Pancreas (tissue), 10 donors: ENCODE measurements around the gene KSR1. TPM values are rescaled to one million over a fixed set of nuclear protein-coding genes. Genes with fewer than 3 reads are reported as not detected.

Experiments used
- ATAC-seq, 4 donors: fragments of 200-7000 bp; cut with Tn5 transposase; one replicate each; pipeline versions ENCODE4 v1.8.0 to v1.9.1; 2020; ENCODE audit warnings: mild to moderate bottlenecking in 4 of 4, moderate library complexity in 4 of 4
- DNase-seq, 6 donors: peaks; one replicate each; pipeline ENCODE4 v3.0.0-alpha.2; 2020
- FAIRE-seq: peaks from 2 replicates; lab custom pipeline; 2012; peaks lifted over from hg19 to GRCh38; lab: Jason Lieb, UNC
- H3K27ac ChIP-seq, 4 donors: fragments of 200-600 bp; sonication (generic); 1 replicate in 3 of 4; 2 replicates in 1 of 4; pipeline versions ENCODE4 v1.5.0 to v1.8.0; 2020
- H3K27me3 ChIP-seq, 4 donors: fragments of 200-600 bp; one replicate each; pipeline ENCODE4 v1.8.0; 2021
- H3K36me3 ChIP-seq, 3 donors: fragments of 200-600 bp; sonication (generic) in 1 of 3; one replicate each; pipeline versions ENCODE4 v1.5.0 to v1.8.0; 2020 to 2021
- H3K4me1 ChIP-seq, 3 donors: fragments of 200-600 bp; one replicate each; pipeline ENCODE4 v1.8.0; 2021
- H3K4me3 ChIP-seq, 4 donors: fragments of 200-600 bp; sonication (generic) in 2 of 4; one replicate each; pipeline versions ENCODE4 v1.5.0 to v1.8.0; 2020 to 2021
- H3K9me3 ChIP-seq, 4 donors: fragments of 200-600 bp; one replicate each; pipeline ENCODE4 v1.8.0; 2021
- WGBS, 2 donors: extraction: QIAGEN DNeasy Blood & Tissue Kit; methylation state at CpG; one replicate each; pipeline ENCODE4 v1.1.7; 2013; 5-methylcytosine and 5-hydroxymethylcytosine counted together
- intact Hi-C, 3 donors: fragments of 100-400 bp; cut with DNase I; formaldehyde crosslinking; loops; one replicate each; pipeline versions ENCODE4 v1.11.1 to v1.14.2; 2022
- polyA plus RNA-seq, 2 donors: library from polyadenylated mRNA; stranded (reverse); fragments of 200-250 nt; gene quantifications; one replicate each; pipeline ENCODE4 v1.2.3, GENCODE V29; 2013
- total RNA-seq, 6 donors: library from RNA; stranded (reverse); fragmentation: NEBNext Ultra II Directional in 4 of 6; extraction: Animal tissue kit (Norgen Biotek cat#: 25700) in 4 of 6; gene quantifications; one replicate each; pipeline versions ENCODE4 v1.2.1 to v1.2.4, GENCODE V29; 2021 to 2023
- TF ChIP-seq, protein P1 (sequence below), 4 donors: fragments of 200-600 bp; sonication (generic) in 3 of 4; IDR thresholded peaks; one replicate each; pipeline versions ENCODE4 v1.5.0 to v1.8.0; 2021; ENCODE audit warnings: antibody characterized with exemption in 4 of 4
- donor health status: healthy with polysubstance abuse.
- donor health status: DM: no; HTN: no; CAD: no; lungs with moderate emphysema.
- donor health status: DM: no; HTN: no; CAD: no.
- donor health status: control.
- donor health status: control.
- donor health status: Bipolar disorder and iron deficiency.
- donor health status: DM: yes; HTN: yes; CAD: no.
- donor health status: DM: no; HTN: no; CAD: no.
- donor health status: DM: no; HTN: no; CAD: no.
- donor health status: DM: yes; HTN: yes; CAD: no.

KSR1 gene
- total and polyA plus RNA-seq, 8 donors: 68.2 to 139 (median 103) TPM

DNA sequence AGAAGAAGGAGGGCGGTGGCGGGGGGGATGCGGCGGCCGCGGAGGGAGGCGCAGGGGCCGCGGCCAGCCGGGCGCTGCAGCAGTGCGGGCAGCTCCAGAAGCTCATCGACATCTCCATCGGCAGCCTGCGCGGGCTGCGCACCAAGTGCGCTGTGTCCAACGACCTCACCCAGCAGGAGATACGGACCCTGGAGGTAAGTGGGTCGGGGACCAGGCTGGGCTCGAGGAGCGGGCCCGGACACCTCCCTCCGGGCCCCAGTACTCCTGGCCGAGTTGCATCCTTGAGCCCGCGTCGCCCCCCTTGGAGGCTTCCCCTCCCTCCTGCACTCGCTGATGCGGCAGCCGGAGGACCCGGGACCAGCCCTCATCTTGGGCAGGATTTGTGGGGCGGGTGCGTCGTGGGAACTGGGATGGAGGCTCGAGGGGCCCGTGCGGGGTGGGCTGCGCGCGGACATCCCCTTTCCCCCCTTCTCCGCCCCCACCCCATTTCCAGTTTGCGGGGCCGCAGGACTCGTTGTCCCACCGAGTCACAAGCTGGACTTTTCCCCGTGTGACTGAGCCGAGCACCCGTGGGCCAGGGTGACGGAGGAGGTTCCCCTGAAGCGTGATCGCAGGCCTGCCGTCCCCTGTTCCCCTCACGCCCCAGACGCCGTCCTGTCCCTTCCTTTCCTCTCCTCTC lies 572 bp downstream of the KSR1 start:
- TF ChIP-seq, protein P1, sequence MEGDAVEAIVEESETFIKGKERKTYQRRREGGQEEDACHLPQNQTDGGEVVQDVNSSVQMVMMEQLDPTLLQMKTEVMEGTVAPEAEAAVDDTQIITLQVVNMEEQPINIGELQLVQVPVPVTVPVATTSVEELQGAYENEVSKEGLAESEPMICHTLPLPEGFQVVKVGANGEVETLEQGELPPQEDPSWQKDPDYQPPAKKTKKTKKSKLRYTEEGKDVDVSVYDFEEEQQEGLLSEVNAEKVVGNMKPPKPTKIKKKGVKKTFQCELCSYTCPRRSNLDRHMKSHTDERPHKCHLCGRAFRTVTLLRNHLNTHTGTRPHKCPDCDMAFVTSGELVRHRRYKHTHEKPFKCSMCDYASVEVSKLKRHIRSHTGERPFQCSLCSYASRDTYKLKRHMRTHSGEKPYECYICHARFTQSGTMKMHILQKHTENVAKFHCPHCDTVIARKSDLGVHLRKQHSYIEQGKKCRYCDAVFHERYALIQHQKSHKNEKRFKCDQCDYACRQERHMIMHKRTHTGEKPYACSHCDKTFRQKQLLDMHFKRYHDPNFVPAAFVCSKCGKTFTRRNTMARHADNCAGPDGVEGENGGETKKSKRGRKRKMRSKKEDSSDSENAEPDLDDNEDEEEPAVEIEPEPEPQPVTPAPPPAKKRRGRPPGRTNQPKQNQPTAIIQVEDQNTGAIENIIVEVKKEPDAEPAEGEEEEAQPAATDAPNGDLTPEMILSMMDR (IDR thresholded peaks at IDR 0.05): no peak
- FAIRE-seq (no peak), ATAC-seq (peak in 3 of 4 donors; percentile 2 to 14 (median 5)), DNase-seq (peak in 4 of 6 donors; percentile 18 to 83 (median 62))
- Histone ChIP-seq H3K4me1 (peaks cover 0 to 28% (median 11%) of the 10 kb centered on the region in 3 donors), H3K9me3 (no peaks in the 10 kb centered on the region), H3K4me3 (peak overlapping the region; percentile 72 to 86 (median 80)), H3K36me3 (no peaks in the 10 kb centered on the region), H3K27me3 (no peaks in the 10 kb centered on the region), H3K27ac (peak overlapping the region; percentile 25 to 69 (median 52))
- WGBS, 2 donors: 1% methylated on average over 38 to 57 of the region's 57 CpGs
- intact Hi-C loops: loop anchor here in 1 of 3 donors (10.0 kb wide), 1 partner anchor 128 kb away; no protein-coding TSS in a partner anchor

DNA sequence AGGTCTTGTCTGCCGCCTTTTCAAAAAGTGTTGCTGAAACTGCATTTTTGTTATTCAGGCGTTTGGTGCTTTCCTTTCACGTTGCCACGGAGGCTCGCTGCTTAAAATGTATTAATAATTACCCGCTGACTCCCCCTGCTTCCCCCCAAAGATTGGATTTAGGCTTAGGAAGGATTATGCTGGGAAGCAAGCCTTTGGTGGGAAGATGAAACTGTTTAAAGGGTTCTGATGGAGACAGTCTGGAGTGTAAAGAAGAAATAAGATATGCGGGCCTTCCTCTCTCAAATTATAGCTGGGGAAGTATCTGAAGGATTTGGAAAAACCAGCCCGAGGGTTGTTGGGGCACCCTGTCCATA lies 1.1 kb downstream of the KSR1 start:
- WGBS, 2 donors: 3 to 4% methylated on average over 8 of the region's 8 CpGs
- Histone ChIP-seq H3K36me3 (no peaks in the 10 kb centered on the region), H3K4me1 (peaks cover 0 to 30% (median 11%) of the 10 kb centered on the region in 3 donors), H3K4me3 (peak overlapping the region; percentile 72 to 86 (median 80)), H3K27me3 (no peaks in the 10 kb centered on the region), H3K27ac (peak overlapping the region in 3 of 4 donors; percentile 47 to 69 (median 57)), H3K9me3 (no peaks in the 10 kb centered on the region)
- TF ChIP-seq, protein P1 (IDR thresholded peaks at IDR 0.05): no peak
- DNase-seq (no peak), FAIRE-seq (no peak), ATAC-seq (no peak)
- intact Hi-C loops: loop anchor here in 1 of 3 donors (10.0 kb wide), 1 partner anchor 127 kb away; no protein-coding TSS in a partner anchor

DNA sequence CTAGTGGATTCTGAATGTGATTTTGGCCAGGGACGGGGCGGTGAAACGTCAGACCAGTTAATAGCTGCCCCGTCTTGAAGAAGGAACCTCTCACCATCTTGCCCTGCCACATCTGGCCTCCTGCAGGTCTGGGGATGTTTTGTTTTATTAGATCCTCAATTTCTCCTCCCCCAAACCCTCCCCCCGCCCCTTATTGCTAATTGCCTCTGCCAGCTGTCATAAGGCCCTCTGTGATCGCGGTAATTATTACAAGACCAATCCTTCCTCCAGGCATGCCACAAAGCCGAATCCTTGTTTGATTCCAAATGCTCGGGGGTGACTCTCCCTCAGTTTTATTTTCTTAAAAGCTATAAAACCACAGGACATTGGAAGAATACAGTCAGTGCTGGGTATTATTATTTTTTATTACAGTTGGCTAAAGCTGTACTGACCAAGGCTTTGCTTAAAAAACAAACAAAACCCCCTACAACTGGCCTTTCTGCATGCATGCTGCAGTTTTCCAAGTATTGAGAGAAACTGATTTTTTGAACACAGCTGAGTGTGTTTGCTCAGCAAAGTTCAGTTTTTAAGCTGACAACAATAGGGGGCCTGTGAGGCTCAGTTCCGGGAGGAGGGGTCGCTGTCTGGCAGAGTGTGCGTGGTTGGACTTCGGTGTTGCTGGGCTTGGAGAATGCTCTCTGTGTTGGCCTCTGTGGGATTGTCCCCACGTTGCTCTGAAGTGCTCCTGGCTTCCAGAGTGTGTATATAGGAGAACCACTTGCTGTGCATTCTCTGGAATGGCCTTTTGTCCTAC lies 1.7 kb downstream of the KSR1 start:
- ATAC-seq (no peak), DNase-seq (no peak), FAIRE-seq (no peak)
- H3K27me3 ChIP-seq: no peaks in the 10 kb centered on the region
- no peaks in the 10 kb centered on the region for H3K36me3 ChIP-seq
- peak overlapping the region; percentile 72 to 86 (median 80) for H3K4me3 ChIP-seq
- H3K27ac ChIP-seq: peak overlapping the region in 2 of 4 donors; percentile 57 to 69
- H3K4me1 ChIP-seq: peaks cover 0 to 30% (median 11%) of the 10 kb centered on the region in 3 donors
- TF ChIP-seq, protein P1 (IDR thresholded peaks at IDR 0.05): no peak
- intact Hi-C loops: loop anchor here in 1 of 3 donors (10.0 kb wide), 1 partner anchor 127 kb away; no protein-coding TSS in a partner anchor
- 9 to 11% methylated on average over 14 of the region's 14 CpGs for WGBS, 2 donors
- H3K9me3 ChIP-seq: no peaks in the 10 kb centered on the region

DNA sequence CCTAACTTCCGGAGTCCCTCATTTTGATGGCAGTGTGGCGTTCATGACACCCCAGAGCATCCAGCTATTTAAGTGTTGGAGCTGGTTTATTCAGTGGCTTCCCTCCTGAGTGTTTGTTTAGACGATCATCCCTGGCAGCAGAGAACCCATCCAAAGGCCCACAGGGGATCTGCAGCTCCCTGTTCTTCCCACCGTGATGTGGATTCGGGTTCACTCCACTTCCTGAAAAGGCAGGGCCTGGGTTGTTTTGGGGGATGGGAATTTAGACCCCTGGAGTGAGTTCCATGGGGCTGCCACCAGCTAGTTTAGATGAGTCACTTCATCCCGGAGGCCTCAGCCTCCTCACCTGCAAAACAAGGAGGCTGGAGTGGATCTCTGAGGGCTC lies 2.3 kb downstream of the KSR1 start:
- peak overlapping the region in 2 of 4 donors; percentile 57 to 69 for H3K27ac ChIP-seq
- DNase-seq: no peak
- TF ChIP-seq, protein P1 (IDR thresholded peaks at IDR 0.05): no peak
- ATAC-seq: no peak
- H3K27me3 ChIP-seq: no peaks in the 10 kb centered on the region
- no peaks in the 10 kb centered on the region for H3K9me3 ChIP-seq
- peaks cover 0 to 30% (median 11%) of the 10 kb centered on the region in 3 donors for H3K4me1 ChIP-seq
- FAIRE-seq: no peak
- no peaks in the 10 kb centered on the region for H3K36me3 ChIP-seq
- WGBS, 2 donors: 35 to 39% methylated on average over 6 of the region's 6 CpGs
- intact Hi-C loops: loop anchor here in 1 of 3 donors (10.0 kb wide), 1 partner anchor 126 kb away; no protein-coding TSS in a partner anchor
- H3K4me3 ChIP-seq: peak overlapping the region in 3 of 4 donors; percentile 1 to 82 (median 72)
